ENCODE results near the gene SPR. TPM values are rescaled to one million over a fixed set of nuclear protein-coding genes. Genes with fewer than 3 reads are reported as not detected.
"Not testable (repeated sequence)": the region's sequence is repeated elsewhere in the genome, so short reads cannot be mapped to it uniquely, and the experiment has no call there.

Gene SPR
- total RNA-seq, 1 donor from 2014 or later, result 7.1 TPM

DNA sequence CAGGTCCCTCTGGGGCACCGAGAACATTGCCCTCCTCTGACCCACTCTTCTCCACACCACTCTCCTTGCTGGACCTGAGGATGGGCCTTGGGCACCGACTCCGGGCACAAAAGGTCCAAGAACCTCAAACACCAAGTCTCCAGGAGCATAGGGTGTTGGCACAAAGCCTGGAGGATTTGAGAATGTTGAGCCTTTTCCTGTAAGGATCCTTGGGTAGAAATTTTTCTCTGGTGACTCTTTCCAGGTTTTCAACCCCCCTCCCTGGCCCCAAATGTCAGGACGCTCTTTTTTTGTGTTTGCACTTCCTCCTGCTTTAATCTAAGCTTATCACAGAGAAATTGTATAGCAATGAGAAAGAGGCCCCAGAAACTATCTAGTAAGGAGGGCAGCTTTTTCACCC, 9.2 kb downstream of the SPR start:
- Mint-ChIP-seq H3K9me3 (ENCODE audit: unreplicated experiment) (no peaks in the 10 kb centered on the region), H3K27ac (ENCODE audit: unreplicated experiment) (no peak overlapping the region), H3K4me1 (ENCODE audit: unreplicated experiment) (no peaks in the 10 kb centered on the region), H3K36me3 (ENCODE audit: unreplicated experiment) (peaks cover 4% of the 10 kb centered on the region), H3K27me3 (ENCODE audit: unreplicated experiment) (peaks cover 74% of the 10 kb centered on the region), H3K4me3 (ENCODE audit: unreplicated experiment) (no peak overlapping the region)
- DNase-seq (ENCODE audit: extremely low spot score, unreplicated experiment), result no peak
- TF ChIP-seq, protein P1, sequence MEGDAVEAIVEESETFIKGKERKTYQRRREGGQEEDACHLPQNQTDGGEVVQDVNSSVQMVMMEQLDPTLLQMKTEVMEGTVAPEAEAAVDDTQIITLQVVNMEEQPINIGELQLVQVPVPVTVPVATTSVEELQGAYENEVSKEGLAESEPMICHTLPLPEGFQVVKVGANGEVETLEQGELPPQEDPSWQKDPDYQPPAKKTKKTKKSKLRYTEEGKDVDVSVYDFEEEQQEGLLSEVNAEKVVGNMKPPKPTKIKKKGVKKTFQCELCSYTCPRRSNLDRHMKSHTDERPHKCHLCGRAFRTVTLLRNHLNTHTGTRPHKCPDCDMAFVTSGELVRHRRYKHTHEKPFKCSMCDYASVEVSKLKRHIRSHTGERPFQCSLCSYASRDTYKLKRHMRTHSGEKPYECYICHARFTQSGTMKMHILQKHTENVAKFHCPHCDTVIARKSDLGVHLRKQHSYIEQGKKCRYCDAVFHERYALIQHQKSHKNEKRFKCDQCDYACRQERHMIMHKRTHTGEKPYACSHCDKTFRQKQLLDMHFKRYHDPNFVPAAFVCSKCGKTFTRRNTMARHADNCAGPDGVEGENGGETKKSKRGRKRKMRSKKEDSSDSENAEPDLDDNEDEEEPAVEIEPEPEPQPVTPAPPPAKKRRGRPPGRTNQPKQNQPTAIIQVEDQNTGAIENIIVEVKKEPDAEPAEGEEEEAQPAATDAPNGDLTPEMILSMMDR (IDR thresholded peaks at IDR 0.05), result no peak

GRCh38 chr2:72897785-72898584, 10.8 kb downstream of the SPR start:
- TF ChIP-seq, protein P1 (IDR thresholded peaks at IDR 0.05), result no peak
- Mint-ChIP-seq H3K27me3 (ENCODE audit: unreplicated experiment) (peaks cover 90% of the 10 kb centered on the region), H3K4me1 (ENCODE audit: unreplicated experiment) (no peaks in the 10 kb centered on the region), H3K4me3 (ENCODE audit: unreplicated experiment) (no peak overlapping the region), H3K9me3 (ENCODE audit: unreplicated experiment) (no peaks in the 10 kb centered on the region), H3K36me3 (ENCODE audit: unreplicated experiment) (no peaks in the 10 kb centered on the region), H3K27ac (ENCODE audit: unreplicated experiment) (no peak overlapping the region)
- DNase-seq (ENCODE audit: extremely low spot score, unreplicated experiment), result no peak

- Mint-ChIP-seq H3K4me1 (ENCODE audit: unreplicated experiment) (no peaks in the 10 kb centered on the region), H3K9me3 (ENCODE audit: unreplicated experiment) (no peaks in the 10 kb centered on the region), H3K27ac (ENCODE audit: unreplicated experiment) (no peak overlapping the region), H3K4me3 (ENCODE audit: unreplicated experiment) (no peak overlapping the region), H3K36me3 (ENCODE audit: unreplicated experiment) (no peaks in the 10 kb centered on the region), H3K27me3 (ENCODE audit: unreplicated experiment) (peaks cover 93% of the 10 kb centered on the region)
- DNase-seq (ENCODE audit: extremely low spot score, unreplicated experiment), result no peak
- TF ChIP-seq, protein P1 (IDR thresholded peaks at IDR 0.05), result no peak
Observed at GRCh38 chr2:72898585-72898906, 11.3 kb downstream of the SPR start.

DNA sequence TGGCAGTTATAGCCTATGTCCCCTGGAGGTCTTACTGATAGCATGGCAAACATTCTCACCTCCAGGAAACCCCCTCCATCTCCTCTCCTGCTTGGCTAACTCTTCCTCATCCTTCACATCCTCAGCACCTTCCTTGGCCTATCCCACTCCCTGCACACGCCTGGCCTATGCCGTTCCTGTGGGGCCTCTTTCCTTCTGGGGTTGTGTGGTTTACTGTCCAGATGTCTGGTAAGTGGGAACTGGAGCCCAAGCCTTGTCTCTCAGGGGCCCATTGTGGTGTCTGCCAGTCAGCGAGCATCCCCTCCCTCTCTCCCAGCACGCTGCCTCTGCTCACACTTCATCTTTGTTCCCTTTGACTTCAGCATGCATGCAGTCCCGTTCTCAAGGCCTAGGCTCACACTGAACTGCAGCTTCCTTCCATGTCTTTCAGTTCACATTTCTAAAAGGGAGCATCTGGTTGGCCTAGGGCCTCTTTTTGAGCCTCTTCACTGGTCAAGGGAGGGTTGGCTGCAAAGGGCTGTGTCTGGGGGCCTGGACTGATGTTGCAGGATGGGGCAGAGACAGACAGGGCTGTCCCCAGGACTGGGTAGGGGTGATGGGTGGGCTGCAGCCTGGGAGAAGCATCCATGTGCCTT, 13.1 kb downstream of the SPR start:
- Mint-ChIP-seq H3K27me3 (ENCODE audit: unreplicated experiment) (peaks cover 97% of the 10 kb centered on the region), H3K4me1 (ENCODE audit: unreplicated experiment) (no peaks in the 10 kb centered on the region), H3K9me3 (ENCODE audit: unreplicated experiment) (no peaks in the 10 kb centered on the region), H3K27ac (ENCODE audit: unreplicated experiment) (no peak overlapping the region), H3K36me3 (ENCODE audit: unreplicated experiment) (no peaks in the 10 kb centered on the region), H3K4me3 (ENCODE audit: unreplicated experiment) (no peak overlapping the region)
- TF ChIP-seq, protein P1 (IDR thresholded peaks at IDR 0.05), result no peak
- peak; percentile 71 for DNase-seq (ENCODE audit: extremely low spot score, unreplicated experiment)

GRCh38 chr2:72901426-72901825, 14.2 kb downstream of the SPR start:
- Mint-ChIP-seq H3K27me3 (ENCODE audit: unreplicated experiment) (peaks cover 97% of the 10 kb centered on the region), H3K4me1 (ENCODE audit: unreplicated experiment) (no peaks in the 10 kb centered on the region), H3K27ac (ENCODE audit: unreplicated experiment) (no peak overlapping the region), H3K36me3 (ENCODE audit: unreplicated experiment) (peaks cover 4% of the 10 kb centered on the region), H3K4me3 (ENCODE audit: unreplicated experiment) (no peak overlapping the region), H3K9me3 (ENCODE audit: unreplicated experiment) (peaks cover 4% of the 10 kb centered on the region)
- TF ChIP-seq, protein P1 (IDR thresholded peaks at IDR 0.05), result no peak
- no peak for DNase-seq (ENCODE audit: extremely low spot score, unreplicated experiment)

- H3K4me1 Mint-ChIP-seq (ENCODE audit: unreplicated experiment); H3K4me3 Mint-ChIP-seq (ENCODE audit: unreplicated experiment); H3K36me3 Mint-ChIP-seq (ENCODE audit: unreplicated experiment); H3K27ac Mint-ChIP-seq (ENCODE audit: unreplicated experiment); H3K9me3 Mint-ChIP-seq (ENCODE audit: unreplicated experiment): not testable (repeated sequence)
- DNase-seq (ENCODE audit: extremely low spot score, unreplicated experiment), result peak; percentile 65
- peaks cover 94% of the 10 kb centered on the region for H3K27me3 Mint-ChIP-seq (ENCODE audit: unreplicated experiment)
Observed at GRCh38 chr2:72907369-72907768, 20.2 kb downstream of the SPR start.
